Measurements from ENCODE around the gene TMEM167A.

GRCh38 chr5:83026516-83026915, 50.7 kb downstream of the TMEM167A start:
- TF ChIP-seq MXI1 (IDR thresholded peaks at IDR 0.05; ENCODE audit: borderline replicate concordance, low read depth, low read length) (no peak), POLR2A (IDR thresholded peaks at IDR 0.05; ENCODE audit: low read depth, low read length) (no peak), CTCF (conservative IDR thresholded peaks at IDR 0.05; ENCODE audit: low read depth, low read length) (no peak), MAZ (IDR thresholded peaks at IDR 0.05; ENCODE audit: borderline replicate concordance, low read depth, low read length) (no peak), CHD1 (IDR thresholded peaks at IDR 0.05; ENCODE audit: low read depth, low read length) (no peak), SMC3 (IDR thresholded peaks at IDR 0.05; ENCODE audit: low read depth, low read length) (no peak)

Measured in IMR-90 (cell line).